ENCODE results near the gene MB. TPM values are rescaled to one million over a fixed set of nuclear protein-coding genes. Genes with fewer than 3 reads are reported as not detected.

The MB gene
- polyA plus RNA-seq, 1 donor (not counting 4 experiments of a cell fraction or from before 2014, with no cell fraction given), result not detected

DNA sequence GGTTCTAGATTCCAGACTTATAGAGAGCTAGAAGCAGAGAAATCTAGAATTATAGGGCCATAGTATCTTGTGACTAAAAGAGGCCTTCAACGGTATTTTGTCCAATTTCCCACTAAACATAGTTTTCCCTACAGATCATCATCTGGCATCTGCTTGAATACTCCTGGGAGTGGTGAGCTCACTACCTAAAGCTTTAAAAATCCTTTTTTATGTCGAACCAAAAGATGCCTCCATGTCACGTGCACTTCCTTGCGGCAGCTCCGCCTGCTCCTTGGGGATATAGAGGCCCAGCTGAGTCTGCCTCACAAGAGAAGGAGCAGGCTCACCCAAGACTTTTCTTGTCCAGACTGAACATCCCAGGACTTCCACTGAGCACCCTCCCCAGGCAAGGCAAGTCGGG, 4.3 kb upstream of the MB start:
- FAIRE-seq (no peak), DNase-seq (ENCODE audit: low read depth, low spot score) (no peak)
- H3K9me1 ChIP-seq (ENCODE audit: control insufficient read depth, extremely low read depth, insufficient read depth, low read length), result no peaks in the 10 kb centered on the region
- H3K79me2 ChIP-seq (ENCODE audit: control insufficient read depth, insufficient read depth, low read length), result no peaks in the 10 kb centered on the region
- H3K9me3 ChIP-seq (ENCODE audit: control insufficient read depth, low read depth, low read length), result no peaks in the 10 kb centered on the region
- H3K4me1 ChIP-seq (ENCODE audit: control insufficient read depth, extremely low read depth, insufficient read depth, low read length), result peaks cover 4% of the 10 kb centered on the region
- H4K20me1 ChIP-seq (ENCODE audit: control insufficient read depth, extremely low read depth, insufficient read depth, low read length), result no peaks in the 10 kb centered on the region
- H3K4me3 ChIP-seq (ENCODE audit: control insufficient read depth in 2 of 3, extremely low read depth in 1 of 3, insufficient read depth in 2 of 3, low read depth in 1 of 3, low read length in 3 of 3), result no peak overlapping the region
- no peak overlapping the region for H3K9ac ChIP-seq (ENCODE audit: control insufficient read depth, extremely low read depth, insufficient read depth, low read length)
- H3K36me3 ChIP-seq (ENCODE audit: control insufficient read depth in 2 of 2, extremely low read depth in 1 of 2, insufficient read depth in 2 of 2, low read length in 2 of 2), result no peaks in the 10 kb centered on the region
- no peak overlapping the region for H3K27ac ChIP-seq (ENCODE audit: control insufficient read depth, insufficient read depth, low read length)
- H2AFZ ChIP-seq (ENCODE audit: control insufficient read depth, low read length), result no peak overlapping the region
- no peak for TF ChIP-seq EZH2 (IDR thresholded peaks at IDR 0.05; ENCODE audit: low read length)
- TF ChIP-seq, protein P1, sequence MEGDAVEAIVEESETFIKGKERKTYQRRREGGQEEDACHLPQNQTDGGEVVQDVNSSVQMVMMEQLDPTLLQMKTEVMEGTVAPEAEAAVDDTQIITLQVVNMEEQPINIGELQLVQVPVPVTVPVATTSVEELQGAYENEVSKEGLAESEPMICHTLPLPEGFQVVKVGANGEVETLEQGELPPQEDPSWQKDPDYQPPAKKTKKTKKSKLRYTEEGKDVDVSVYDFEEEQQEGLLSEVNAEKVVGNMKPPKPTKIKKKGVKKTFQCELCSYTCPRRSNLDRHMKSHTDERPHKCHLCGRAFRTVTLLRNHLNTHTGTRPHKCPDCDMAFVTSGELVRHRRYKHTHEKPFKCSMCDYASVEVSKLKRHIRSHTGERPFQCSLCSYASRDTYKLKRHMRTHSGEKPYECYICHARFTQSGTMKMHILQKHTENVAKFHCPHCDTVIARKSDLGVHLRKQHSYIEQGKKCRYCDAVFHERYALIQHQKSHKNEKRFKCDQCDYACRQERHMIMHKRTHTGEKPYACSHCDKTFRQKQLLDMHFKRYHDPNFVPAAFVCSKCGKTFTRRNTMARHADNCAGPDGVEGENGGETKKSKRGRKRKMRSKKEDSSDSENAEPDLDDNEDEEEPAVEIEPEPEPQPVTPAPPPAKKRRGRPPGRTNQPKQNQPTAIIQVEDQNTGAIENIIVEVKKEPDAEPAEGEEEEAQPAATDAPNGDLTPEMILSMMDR (optimal IDR thresholded peaks at IDR 0.05 in 1 of 3, IDR thresholded peaks at IDR 0.05 in 1 of 3, conservative IDR thresholded peaks at IDR 0.05 in 1 of 3; ENCODE audit: extremely low read depth in 1 of 3, insufficient read depth in 2 of 3, low read length in 3 of 3), result no peak
- no peaks in the 10 kb centered on the region for H3K27me3 ChIP-seq (ENCODE audit: control insufficient read depth, extremely low read depth, insufficient read depth, low read length)
- no peak overlapping the region for H3K4me2 ChIP-seq (ENCODE audit: control insufficient read depth, extremely low read depth, insufficient read depth, low read depth, low read length)
- dilution Hi-C loops (cut with MboI; ENCODE audit: extremely low pct_ligation_motif_present, low sequenced_read_pairs), result no loop called here

- Histone ChIP-seq H3K79me2 (ENCODE audit: control insufficient read depth, insufficient read depth, low read length) (no peaks in the 10 kb centered on the region), H4K20me1 (ENCODE audit: control insufficient read depth, extremely low read depth, insufficient read depth, low read length) (no peaks in the 10 kb centered on the region), H2AFZ (ENCODE audit: control insufficient read depth, low read length) (no peak overlapping the region), H3K9me3 (ENCODE audit: control insufficient read depth, low read depth, low read length) (no peaks in the 10 kb centered on the region), H3K4me2 (ENCODE audit: control insufficient read depth, extremely low read depth, insufficient read depth, low read depth, low read length) (no peak overlapping the region), H3K36me3 (ENCODE audit: control insufficient read depth in 2 of 2, extremely low read depth in 1 of 2, insufficient read depth in 2 of 2, low read length in 2 of 2) (no peaks in the 10 kb centered on the region), H3K27me3 (ENCODE audit: control insufficient read depth, extremely low read depth, insufficient read depth, low read length) (no peaks in the 10 kb centered on the region), H3K4me1 (ENCODE audit: control insufficient read depth, extremely low read depth, insufficient read depth, low read length) (peaks cover 4% of the 10 kb centered on the region), H3K4me3 (ENCODE audit: control insufficient read depth in 2 of 3, extremely low read depth in 1 of 3, insufficient read depth in 2 of 3, low read depth in 1 of 3, low read length in 3 of 3) (no peak overlapping the region), H3K9me1 (ENCODE audit: control insufficient read depth, extremely low read depth, insufficient read depth, low read length) (no peaks in the 10 kb centered on the region), H3K27ac (ENCODE audit: control insufficient read depth, insufficient read depth, low read length) (no peak overlapping the region), H3K9ac (ENCODE audit: control insufficient read depth, extremely low read depth, insufficient read depth, low read length) (no peak overlapping the region)
- dilution Hi-C loops (cut with MboI; ENCODE audit: extremely low pct_ligation_motif_present, low sequenced_read_pairs), result no loop called here
- FAIRE-seq (no peak), DNase-seq (ENCODE audit: low read depth, low spot score) (no peak)
- TF ChIP-seq, protein P1 (optimal IDR thresholded peaks at IDR 0.05 in 1 of 3, IDR thresholded peaks at IDR 0.05 in 1 of 3, conservative IDR thresholded peaks at IDR 0.05 in 1 of 3; ENCODE audit: extremely low read depth in 1 of 3, insufficient read depth in 2 of 3, low read length in 3 of 3), result no peak
- TF ChIP-seq EZH2 (IDR thresholded peaks at IDR 0.05; ENCODE audit: low read length), result no peak
Measured at GRCh38 chr22:35620624-35621251, 3.6 kb upstream of the MB start.

Data from keratinocyte (primary cell).